H1 (cell line): ENCODE measurements around the gene FXYD3. TPM values are rescaled to one million over a fixed set of nuclear protein-coding genes. Genes with fewer than 3 reads are reported as not detected.

Experiments used
- CTCF ChIA-PET: fragments of 300-600 bp; sonication (Branson Sonifier 250); formaldehyde crosslinking; loops from one replicate; lab custom pipeline; 2021; ENCODE audit not compliant: partially characterized antibody; lab: Charles Lee
- POLR2A ChIA-PET: fragments of 300-600 bp; sonication (Branson Sonifier 250); formaldehyde crosslinking; loops from one replicate; lab custom pipeline; 2021; ENCODE audit warnings: inconsistent platforms; ENCODE audit not compliant: partially characterized antibody; lab: Charles Lee
- DNase-seq, 2 experiments: peaks; one replicate each; pipeline versions ENCODE4 v3.0.0 to v3.0.0-alpha.2; 2010 to 2022; ENCODE audit warnings: low spot score in 2 of 2, low read depth in 1 of 2, mixed read lengths in 1 of 2
- FAIRE-seq: peaks from 2 replicates; lab custom pipeline; 2011; peaks lifted over from hg19 to GRCh38; lab: Jason Lieb, UNC
- H2AFZ ChIP-seq: 2 replicates; pipeline ENCODE4 v1.8.1; 2012; ENCODE audit warnings: low read length, inconsistent platforms
- H2AK5ac ChIP-seq: 2 replicates; pipeline ENCODE4 v1.6.1; 2013; ENCODE audit warnings: low read depth, low read length
- H2BK120ac ChIP-seq: replicated peaks from 2 replicates; pipeline ENCODE3; 2013; ENCODE audit warnings: low read depth, low read length, inconsistent platforms
- H2BK12ac ChIP-seq: 2 replicates; pipeline ENCODE4 v1.6.1; 2013; ENCODE audit warnings: low read depth, low read length
- H2BK15ac ChIP-seq: 2 replicates; pipeline ENCODE4 v1.6.1; 2013; ENCODE audit warnings: low read length
- H2BK20ac ChIP-seq: 2 replicates; pipeline ENCODE4 v1.6.1; 2013; ENCODE audit warnings: low read length
- H2BK5ac ChIP-seq: 2 replicates; pipeline ENCODE4 v1.6.1; 2013; ENCODE audit warnings: low read depth, low read length
- H3K14ac ChIP-seq: 2 replicates; pipeline ENCODE4 v1.6.1; 2013; ENCODE audit warnings: inconsistent platforms; ENCODE audit not compliant: insufficient read length
- H3K18ac ChIP-seq: 2 replicates; pipeline ENCODE4 v1.6.1; 2013; ENCODE audit warnings: low read length; ENCODE audit errors: extremely low read depth
- H3K23ac ChIP-seq: 2 replicates; pipeline ENCODE4 v1.6.1; 2013; ENCODE audit warnings: inconsistent platforms; ENCODE audit not compliant: insufficient read length
- H3K23me2 ChIP-seq: 2 replicates; pipeline ENCODE4 v1.6.1; 2013; ENCODE audit warnings: low read depth, low read length
- H3K27ac ChIP-seq: 2 replicates; pipeline ENCODE4 v1.6.1; 2011; ENCODE audit warnings: low read depth, low read length, inconsistent platforms
- H3K27me3 ChIP-seq, 4 experiments: replicated peaks in 1 of 4; 1 replicate in 1 of 4; 2 replicates in 3 of 4; pipeline versions ENCODE4 v1.6.1 to v1.8.1; 2011 to 2013; ENCODE audit warnings: low read length in 3 of 4, mild to moderate bottlenecking in 3 of 4, inconsistent platforms in 2 of 4, mixed read lengths in 2 of 4, moderate library complexity in 1 of 4; ENCODE audit not compliant: control insufficient read depth in 3 of 4, insufficient read depth in 3 of 4; ENCODE audit errors: extremely low read depth in 1 of 4
- H3K36me3 ChIP-seq, 4 experiments: 2 replicates each; pipeline versions ENCODE4 v1.6.1 to v1.8.1; 2011 to 2013; ENCODE audit warnings: mild to moderate bottlenecking in 4 of 4, low read length in 3 of 4, moderate library complexity in 2 of 4, control low read depth in 1 of 4, inconsistent platforms in 1 of 4; ENCODE audit not compliant: insufficient read depth in 4 of 4, control insufficient read depth in 2 of 4
- H3K4ac ChIP-seq: replicated peaks from 2 replicates; pipeline ENCODE3; 2013; ENCODE audit warnings: low read length, low read depth, mixed read lengths, inconsistent platforms; ENCODE audit not compliant: insufficient read length
- H3K4me1 ChIP-seq, 4 experiments: replicated peaks in 1 of 4; 1 replicate in 1 of 4; 2 replicates in 3 of 4; pipeline versions ENCODE4 v1.6.1 to v1.8.1; 2011 to 2013; ENCODE audit warnings: low read length in 3 of 4, inconsistent platforms in 2 of 4, mixed read lengths in 1 of 4; ENCODE audit not compliant: insufficient read depth in 4 of 4, control insufficient read depth in 3 of 4
- H3K4me2 ChIP-seq, 2 experiments: 2 replicates each; pipeline versions ENCODE4 v1.6.1 to v1.8.1; 2011 to 2013; ENCODE audit warnings: low read depth in 2 of 2, low read length in 2 of 2, control low read depth in 1 of 2, inconsistent platforms in 1 of 2, mild to moderate bottlenecking in 1 of 2; ENCODE audit not compliant: insufficient read depth in 1 of 2
- H3K4me3 ChIP-seq, 4 experiments: fragments of 200-600, 300-600 bp in 1 of 4; sonication (generic), shearing (Covaris generic), sonication (Bioruptor Twin) in 1 of 4; 2 replicates each; pipeline versions ENCODE4 v1.5.1 to v1.8.1; 2011 to 2016; ENCODE audit warnings: low read length in 4 of 4, low read depth in 3 of 4, control low read depth in 2 of 4, inconsistent platforms in 2 of 4, mild to moderate bottlenecking in 2 of 4, mixed read lengths in 1 of 4, moderate library complexity in 1 of 4; ENCODE audit not compliant: insufficient read depth in 2 of 4; ENCODE audit errors: extremely low read depth in 1 of 4
- H3K56ac ChIP-seq: replicated peaks from 2 replicates; pipeline ENCODE3; 2013; ENCODE audit warnings: low read depth, mild to moderate bottlenecking, mixed read lengths, low read length, inconsistent platforms; ENCODE audit not compliant: insufficient read length
- H3K79me1 ChIP-seq: 2 replicates; pipeline ENCODE4 v1.6.1; 2013; ENCODE audit warnings: low read depth, low read length, control low read depth
- H3K79me2 ChIP-seq, 2 experiments: 2 replicates each; pipeline versions ENCODE4 v1.6.1 to v1.8.1; 2012 to 2013; ENCODE audit warnings: low read length in 2 of 2, mild to moderate bottlenecking in 2 of 2, inconsistent platforms in 1 of 2; ENCODE audit not compliant: insufficient read depth in 2 of 2, control insufficient read depth in 1 of 2
- H3K9ac ChIP-seq, 4 experiments: replicated peaks in 1 of 4; 1 replicate in 1 of 4; 2 replicates in 3 of 4; pipeline versions ENCODE4 v1.6.1 to v1.8.1; 2011 to 2013; ENCODE audit warnings: low read depth in 3 of 4, low read length in 3 of 4, control low read depth in 2 of 4, mild to moderate bottlenecking in 2 of 4, moderate library complexity in 2 of 4, inconsistent platforms in 1 of 4; ENCODE audit errors: extremely low read depth in 1 of 4
- H3K9me3 ChIP-seq, 2 experiments: 2 replicates each; pipeline versions ENCODE4 v1.6.1 to v1.8.1; 2012 to 2013; ENCODE audit warnings: mild to moderate bottlenecking in 2 of 2, moderate library complexity in 2 of 2, control low read depth in 1 of 2, inconsistent platforms in 1 of 2, low read depth in 1 of 2, low read length in 1 of 2, mixed read lengths in 1 of 2; ENCODE audit not compliant: insufficient read depth in 2 of 2
- H4K20me1 ChIP-seq, 2 experiments: replicated peaks in 1 of 2; 2 replicates each; pipeline versions ENCODE3 to v1.8.1; 2011 to 2013; ENCODE audit warnings: inconsistent platforms in 2 of 2, low read length in 2 of 2, mild to moderate bottlenecking in 1 of 2; ENCODE audit not compliant: insufficient read depth in 2 of 2, control insufficient read depth in 1 of 2
- H4K5ac ChIP-seq: 2 replicates; pipeline ENCODE4 v1.6.1; 2013; ENCODE audit warnings: low read length, low read depth, mixed read lengths, inconsistent platforms; ENCODE audit not compliant: insufficient read length
- H4K8ac ChIP-seq: 2 replicates; pipeline ENCODE4 v1.8.0; 2013; ENCODE audit warnings: mild to moderate bottlenecking, moderate library complexity, low read length, inconsistent platforms; ENCODE audit not compliant: insufficient read depth; ENCODE audit errors: extremely low read depth
- H4K91ac ChIP-seq: replicated peaks from 2 replicates; pipeline ENCODE3; 2013; ENCODE audit warnings: low read length, mixed read lengths, inconsistent platforms; ENCODE audit not compliant: insufficient read length
- BRCA1 ChIP-seq: IDR thresholded peaks from 2 replicates; pipeline ENCODE4 v1.6.1; 2012; ENCODE audit warnings: low read depth, low read length, improper control_type of control experiment
- SUZ12 ChIP-seq: fragments of 200-600 bp; sonication (generic); IDR thresholded peaks from 2 replicates; pipeline ENCODE4 v1.6.1; 2012; ENCODE audit warnings: mild to moderate bottlenecking, inconsistent platforms, low read length, moderate library complexity, mixed read lengths
- ZNF274 ChIP-seq: IDR thresholded peaks from 2 replicates; pipeline ENCODE4 v1.7.0; 2012; ENCODE audit warnings: low read length, borderline replicate concordance; ENCODE audit errors: extremely low read depth
- WGBS, 2 experiments: shearing (Covaris generic) in 1 of 2; methylation state at CpG; one replicate each; pipeline versions ENCODE4 v1.1.6 to v1.1.7; 2013 to 2015; ENCODE audit warnings: low lambda C conversion rate in 2 of 2, mixed read lengths in 2 of 2, inconsistent platforms in 1 of 2, low coverage in 1 of 2, missing lambda C conversion rate in 1 of 2; ENCODE audit not compliant: insufficient replicate concordance in 2 of 2, insufficient coverage in 1 of 2, insufficient read length in 1 of 2; ENCODE audit errors: extremely low coverage in 1 of 2, missing lambda C conversion rate in 1 of 2; 5-methylcytosine and 5-hydroxymethylcytosine counted together
- polyA plus RNA-seq, 7 experiments: library from polyadenylated mRNA; depleted of rRNA in 3 of 7; stranded (reverse) in 5 of 7; unstranded in 2 of 7; fragments of >200 nt in 5 of 7; fragments of 200-250 nt in 2 of 7; gene quantifications; 1 replicate in 5 of 7; 2 replicates in 1 of 7; 4 replicates in 1 of 7; pipeline versions ENCODE4 v1.2.1 to v1.2.3, GENCODE V29; 2011 to 2013; ENCODE audit warnings: missing spikeins in 2 of 7, mixed read lengths in 2 of 7
- total RNA-seq: library from RNA; stranded (reverse); fragmentation: NEBNext Ultra II Directional; extraction: Animal tissue kit (Norgen Biotek cat#: 25700); gene quantifications from 2 replicates; pipeline ENCODE4 v1.2.1, GENCODE V29; 2021

The FXYD3 gene
- total and polyA plus RNA-seq, 2 of the 8 experiments (the other 6 are each of a cell fraction or from before 2014, with no cell fraction given), result 0.33 TPM; not detected in 1

- Histone ChIP-seq H4K91ac (no peak overlapping the region), H3K23me2 (no peaks in the 10 kb centered on the region; the same call in 1 of the 2 replicates), H3K9me3 (no peaks in the 10 kb centered on the region; a peak in 1 of 4 replicates), H3K9ac (no peak overlapping the region), H2BK20ac (no peak overlapping the region), H3K79me1 (no peaks in the 10 kb centered on the region), H4K5ac (no peak overlapping the region), H2BK5ac (no peak overlapping the region), H3K4me3 (no peak overlapping the region), H3K79me2 (no peaks in the 10 kb centered on the region), H2BK12ac (no peak overlapping the region), H3K36me3 (no peaks in the 10 kb centered on the region), H2BK120ac (no peak overlapping the region), H3K4me1 (peaks cover 0 to 3% (median 1%) of the 10 kb centered on the region in 4 experiments; a peak in 2 of 7 replicates), H3K27ac (no peak overlapping the region), H2AFZ (no peak overlapping the region), H3K18ac (no peak overlapping the region), H3K4ac (no peak overlapping the region), H3K23ac (no peak overlapping the region), H3K14ac (no peak overlapping the region), H3K56ac (no peak overlapping the region), H2BK15ac (peak overlapping the region; percentile 72; the same call in 1 of the 2 replicates), H3K4me2 (no peak overlapping the region), H3K27me3 (peaks cover 0 to 2% (median 0%) of the 10 kb centered on the region in 4 experiments; a peak in 2 of 7 replicates), H4K8ac (no peak overlapping the region), H4K20me1 (no peaks in the 10 kb centered on the region), H2AK5ac (no peak overlapping the region)
- no peak for DNase-seq
- ChIA-PET POLR2A (interaction anchor here (0.7 to 1.5 kb wide), 3 partner anchors 13 to 428 kb away, joined by 3 to 4 read pairs (median 3); no protein-coding TSS in a partner anchor), CTCF (interaction anchor here (0.8 to 4.4 kb wide), 10 partner anchors 10 to 106 kb away, joined by 3 to 34 read pairs (median 4); partner anchors contain the start of genes FXYD3 and FXYD5)
- 90% methylated on average over 6 of the region's 6 CpGs; no CpG with 5 or more reads in 1 of the 2 experiments for WGBS, 2 experiments
- TF ChIP-seq ZNF274 (no peak), BRCA1 (no peak), SUZ12 (no peak)
- no peak for FAIRE-seq
Measured at GRCh38 chr19:35081201-35081600, 34.4 kb upstream of the FXYD3 start.
